Measurements from ENCODE around the gene TMEM255B.

Gene TMEM255B

GRCh38 chr13:113765564-113765910, 6.5 kb downstream of the TMEM255B start:
- Histone ChIP-seq H3K4me3 (ENCODE audit: insufficient read depth, low read length, poor library complexity, severe bottlenecking) (no peak overlapping the region), H3K79me2 (ENCODE audit: insufficient read depth, low read length) (no peaks in the 10 kb centered on the region), H3K36me3 (ENCODE audit: low read length) (no peaks in the 10 kb centered on the region), H2AFZ (ENCODE audit: low read depth, low read length, severe bottlenecking) (no peak overlapping the region), H3K9ac (ENCODE audit: low read length) (no peak overlapping the region), H3K27me3 (ENCODE audit: low read length) (no peaks in the 10 kb centered on the region), H3K27ac (ENCODE audit: low read depth, low read length) (no peak overlapping the region), H3K4me2 (ENCODE audit: low read depth, low read length, poor library complexity, severe bottlenecking) (no peak overlapping the region), H4K20me1 (ENCODE audit: low read depth, low read length) (no peaks in the 10 kb centered on the region), H3K9me2 (replicated peaks; ENCODE audit: insufficient read depth, low read length) (no peaks in the 10 kb centered on the region), H3F3A (ENCODE audit: insufficient read depth) (no peaks in the 10 kb centered on the region), H3K9me3 (ENCODE audit: insufficient read depth, low read length) (no peaks in the 10 kb centered on the region)
- no peak for TF ChIP-seq CTCF (IDR thresholded peaks at IDR 0.05; ENCODE audit: insufficient read depth, low read length, poor library complexity, severe bottlenecking)
- no peak for TF ChIP-seq EZH2phosphoT487 (conservative IDR thresholded peaks at IDR 0.05; ENCODE audit: low read length)

- no peaks in the 10 kb centered on the region for H4K20me1 ChIP-seq (ENCODE audit: low read depth, low read length)
- H3K36me3 ChIP-seq (ENCODE audit: low read length): no peaks in the 10 kb centered on the region
- no peak overlapping the region for H2AFZ ChIP-seq (ENCODE audit: low read depth, low read length, severe bottlenecking)
- H3K4me2 ChIP-seq (ENCODE audit: low read depth, low read length, poor library complexity, severe bottlenecking): no peak overlapping the region
- no peaks in the 10 kb centered on the region for H3K79me2 ChIP-seq (ENCODE audit: insufficient read depth, low read length)
- H3F3A ChIP-seq (ENCODE audit: insufficient read depth): no peaks in the 10 kb centered on the region
- H3K27ac ChIP-seq (ENCODE audit: low read depth, low read length): no peak overlapping the region
- no peak overlapping the region for H3K4me3 ChIP-seq (ENCODE audit: insufficient read depth, low read length, poor library complexity, severe bottlenecking)
- H3K27me3 ChIP-seq (ENCODE audit: low read length): no peaks in the 10 kb centered on the region
- no peaks in the 10 kb centered on the region for H3K9me2 ChIP-seq (replicated peaks; ENCODE audit: insufficient read depth, low read length)
- no peaks in the 10 kb centered on the region for H3K9me3 ChIP-seq (ENCODE audit: insufficient read depth, low read length)
- no peak for TF ChIP-seq EZH2phosphoT487 (conservative IDR thresholded peaks at IDR 0.05; ENCODE audit: low read length)
- no peak for TF ChIP-seq CTCF (IDR thresholded peaks at IDR 0.05; ENCODE audit: insufficient read depth, low read length, poor library complexity, severe bottlenecking)
- H3K9ac ChIP-seq (ENCODE audit: low read length): no peak overlapping the region
These were observed 7.2 kb downstream of the TMEM255B start for GRCh38 chr13:113766035-113766800.

- H2AFZ ChIP-seq (ENCODE audit: low read depth, low read length, severe bottlenecking): no peak overlapping the region
- H3K27ac ChIP-seq (ENCODE audit: low read depth, low read length): no peak overlapping the region
- no peak overlapping the region for H3K4me2 ChIP-seq (ENCODE audit: low read depth, low read length, poor library complexity, severe bottlenecking)
- no peak overlapping the region for H3K9ac ChIP-seq (ENCODE audit: low read length)
- TF ChIP-seq CTCF (IDR thresholded peaks at IDR 0.05; ENCODE audit: insufficient read depth, low read length, poor library complexity, severe bottlenecking) (no peak), EZH2phosphoT487 (conservative IDR thresholded peaks at IDR 0.05; ENCODE audit: low read length) (no peak)
- no peaks in the 10 kb centered on the region for H4K20me1 ChIP-seq (ENCODE audit: low read depth, low read length)
- H3K79me2 ChIP-seq (ENCODE audit: insufficient read depth, low read length): no peaks in the 10 kb centered on the region
- H3K9me3 ChIP-seq (ENCODE audit: insufficient read depth, low read length): no peaks in the 10 kb centered on the region
- no peaks in the 10 kb centered on the region for H3K9me2 ChIP-seq (replicated peaks; ENCODE audit: insufficient read depth, low read length)
- H3K36me3 ChIP-seq (ENCODE audit: low read length): no peaks in the 10 kb centered on the region
- no peaks in the 10 kb centered on the region for H3K27me3 ChIP-seq (ENCODE audit: low read length)
- no peak overlapping the region for H3K4me3 ChIP-seq (ENCODE audit: insufficient read depth, low read length, poor library complexity, severe bottlenecking)
- H3F3A ChIP-seq (ENCODE audit: insufficient read depth): no peaks in the 10 kb centered on the region
These were observed 8.3 kb downstream of the TMEM255B start for GRCh38 chr13:113767366-113767765.

Data from SU-DHL-6 (cell line).